ENCODE results near the gene FAM72A.
"Not testable (repeated sequence)": the region's sequence is repeated elsewhere in the genome, so short reads cannot be mapped to it uniquely, and the experiment has no call there.

Gene FAM72A

DNA sequence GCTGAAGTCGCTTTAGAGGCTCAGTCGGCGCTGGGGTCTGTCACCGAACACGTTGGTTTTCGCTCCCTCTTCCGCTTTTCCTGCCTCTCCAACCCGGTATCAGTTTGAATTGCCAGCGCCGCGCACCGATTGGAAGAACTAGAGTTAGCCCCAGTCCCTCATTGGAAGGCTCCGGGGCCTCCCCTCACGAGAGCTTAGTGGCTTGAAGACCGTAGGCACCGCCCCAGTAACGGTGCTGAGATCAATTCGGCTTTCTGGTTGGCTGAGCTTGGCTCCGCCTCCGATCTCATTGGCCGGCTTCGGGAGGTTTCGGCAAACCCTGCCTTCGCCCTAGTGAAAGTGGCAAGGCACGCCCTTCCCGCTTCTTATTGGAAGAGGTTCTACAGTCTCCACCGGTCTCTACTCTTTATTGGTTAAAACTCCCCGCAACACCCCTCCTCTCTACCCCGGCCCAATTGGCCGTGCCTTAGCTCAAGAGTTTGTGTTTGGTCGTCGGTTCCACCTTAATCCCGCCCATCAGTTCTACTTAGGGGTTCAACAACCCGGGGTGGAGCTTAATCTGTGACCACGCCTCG, at the start of gene FAM72A:
TSS of gene FAM72A (minus strand) at position 51 of the 575 bp plus-strand sequence. CDS start 814 bp downstream, outside the sequence.
- DNase-seq (ENCODE audit: low read depth) = peak; percentile 100

DNA sequence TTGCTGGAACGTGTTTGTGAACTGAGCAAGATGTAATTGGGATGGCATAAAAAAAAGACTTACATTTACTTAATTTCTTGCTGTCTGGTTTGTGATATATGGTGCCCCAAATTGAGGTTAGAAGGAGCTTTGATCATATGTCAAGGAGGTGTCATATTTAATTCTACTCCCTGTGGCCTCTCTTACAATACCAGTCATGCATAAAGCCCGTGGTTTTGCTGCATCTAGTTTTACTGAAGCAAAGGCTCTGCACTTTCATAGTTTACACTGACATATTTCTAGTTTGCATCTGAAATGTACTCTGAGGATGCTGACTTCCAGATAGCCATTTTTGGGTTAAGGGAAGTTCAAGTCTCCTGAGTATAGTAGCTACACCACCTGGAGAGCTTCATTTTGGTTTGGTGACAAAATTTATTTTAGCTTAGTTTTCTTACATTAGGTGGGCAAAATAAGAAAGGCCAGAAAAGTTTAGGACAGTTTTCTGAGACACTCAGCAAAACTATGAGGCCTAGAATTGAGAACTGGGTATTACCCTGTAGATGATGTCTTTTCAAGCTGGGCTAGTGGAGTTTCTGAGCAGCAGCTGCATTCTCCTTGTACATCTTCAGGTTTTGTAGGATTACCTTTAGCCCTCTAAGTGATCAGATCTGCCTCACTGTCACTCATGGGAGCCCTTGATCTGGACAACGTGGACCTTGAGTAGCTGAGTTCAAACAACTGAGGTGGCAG, 48.5 kb upstream of the FAM72A start:
- not testable (repeated sequence) for DNase-seq (ENCODE audit: low read depth)

GRCh38 chr1:206246129-206246886, 43.7 kb upstream of the FAM72A start:
- not testable (repeated sequence) for DNase-seq (ENCODE audit: low read depth)

DNA sequence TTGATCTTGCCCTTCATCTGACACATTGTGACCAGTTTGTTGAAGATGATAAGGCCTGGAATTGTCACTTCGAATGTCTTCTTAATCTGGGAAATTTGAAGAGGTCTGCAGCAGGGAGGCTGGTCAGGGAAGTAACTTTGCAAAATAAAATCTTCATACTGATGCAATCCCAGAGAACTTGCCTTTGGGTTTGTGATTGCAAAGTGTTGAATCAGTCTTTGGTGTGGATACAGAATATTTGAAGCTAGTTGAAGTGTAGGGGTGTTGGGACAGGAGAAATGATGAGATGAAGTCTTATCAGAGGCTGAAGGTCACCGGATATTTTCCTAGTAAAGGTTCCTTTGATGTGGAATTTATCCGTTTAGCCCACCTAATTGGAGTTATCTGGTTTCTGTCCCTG, 42.8 kb upstream of the FAM72A start:
- DNase-seq (ENCODE audit: low read depth) = not testable (repeated sequence)

- DNase-seq (ENCODE audit: low read depth) = not testable (repeated sequence)
Measured at GRCh38 chr1:206243335-206243734, 40.7 kb upstream of the FAM72A start.

DNA sequence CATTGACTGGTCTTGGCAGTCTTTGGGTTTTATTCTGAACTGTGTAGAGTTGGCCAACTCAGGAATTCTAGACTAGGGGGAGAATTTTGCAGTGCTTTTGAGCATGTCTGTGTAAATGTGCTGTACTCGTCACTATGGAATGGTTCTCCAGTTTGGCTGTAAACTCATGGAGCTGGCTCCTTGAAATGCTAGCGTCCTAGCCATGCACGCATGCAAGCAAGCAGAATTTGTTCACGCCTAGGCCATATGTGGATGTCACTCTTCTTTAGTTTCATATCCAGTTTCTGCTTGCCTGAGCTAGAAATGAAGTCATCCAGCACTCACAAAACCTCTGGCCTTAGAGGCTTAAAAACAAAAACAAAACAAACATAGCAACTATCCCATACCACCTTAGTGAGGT, 37.6 kb upstream of the FAM72A start:
- peak; percentile 2 for DNase-seq (ENCODE audit: low read depth)

- DNase-seq (ENCODE audit: low read depth) = not testable (repeated sequence)
Measured at GRCh38 chr1:206235190-206235589, 32.6 kb upstream of the FAM72A start.

- DNase-seq (ENCODE audit: low read depth) = not testable (repeated sequence)
Measured at GRCh38 chr1:206234189-206234916, 31.7 kb upstream of the FAM72A start.

DNA sequence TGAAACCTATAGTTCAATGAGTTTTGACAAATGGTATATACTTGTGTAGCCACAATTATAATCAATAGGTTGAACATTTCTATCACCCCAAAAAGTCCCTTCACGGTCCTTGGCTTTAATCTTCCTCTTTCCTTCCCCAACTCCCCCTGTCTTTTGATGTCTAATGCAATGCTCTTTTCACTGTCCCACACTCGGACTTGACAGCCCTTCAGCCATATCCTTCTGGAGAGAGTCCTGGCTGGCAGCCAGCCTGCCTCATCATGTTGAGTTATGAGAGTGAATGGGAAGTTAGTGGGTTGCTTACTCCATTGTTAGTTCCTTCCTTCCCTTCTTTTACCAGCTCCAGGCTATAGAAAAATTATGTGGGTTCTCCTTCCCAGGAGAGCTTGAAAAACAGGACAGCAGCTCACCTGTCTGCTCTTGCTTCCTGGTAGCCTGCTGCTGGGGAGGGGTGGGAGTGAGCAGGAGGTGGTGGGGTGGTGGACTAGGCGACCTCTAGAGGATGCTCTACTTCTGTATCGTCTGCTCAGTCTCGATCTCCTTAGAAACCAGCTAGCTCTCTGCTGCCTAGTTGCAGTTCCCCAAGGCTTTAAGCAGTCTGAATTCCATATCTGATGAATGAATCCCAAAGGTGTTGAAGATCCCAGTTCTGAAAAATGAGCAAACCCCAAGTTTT, 30.5 kb upstream of the FAM72A start:
- DNase-seq (ENCODE audit: low read depth) = not testable (repeated sequence)

GRCh38 chr1:206231989-206232388, 29.4 kb upstream of the FAM72A start:
- DNase-seq (ENCODE audit: low read depth) = peak; percentile 3

DNA sequence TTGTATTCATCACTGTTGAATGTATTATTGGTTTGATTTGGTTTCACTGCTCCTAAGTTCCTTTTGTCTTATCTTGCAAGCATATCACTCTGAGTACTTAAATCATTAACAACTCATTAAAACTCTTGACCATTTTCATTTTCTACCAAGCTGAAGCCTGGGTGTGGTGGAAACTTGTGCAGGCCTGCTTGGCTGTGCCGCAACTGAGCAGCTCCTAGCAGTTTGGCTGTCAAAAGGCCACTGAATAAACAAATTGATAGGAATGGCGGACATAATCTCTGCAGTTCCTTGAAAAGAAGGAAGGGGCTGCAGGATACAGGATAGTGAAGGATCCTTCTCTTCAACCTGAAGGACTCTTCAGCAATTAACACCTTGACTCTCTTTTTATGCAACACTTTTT, 26.6 kb upstream of the FAM72A start:
- not testable (repeated sequence) for DNase-seq (ENCODE audit: low read depth)

DNA sequence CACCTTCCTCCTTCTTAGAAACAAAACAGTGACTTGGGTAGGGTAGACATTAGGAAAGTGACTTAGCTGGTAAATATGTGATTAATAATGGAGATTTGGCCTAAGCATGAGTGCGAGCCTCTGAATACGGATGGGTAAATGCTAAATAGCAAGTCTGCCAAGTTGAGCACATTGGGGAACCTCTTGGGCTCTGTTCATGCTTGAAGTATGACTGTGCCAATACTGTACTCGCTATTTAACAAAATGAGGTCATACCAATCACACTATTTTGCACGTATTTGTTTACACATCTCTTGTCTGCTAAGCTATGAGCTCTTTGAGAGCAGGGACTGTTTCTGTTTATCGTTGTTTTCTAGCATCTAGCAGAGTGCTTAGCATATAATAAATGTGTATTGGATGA, 24.2 kb upstream of the FAM72A start:
- not testable (repeated sequence) for DNase-seq (ENCODE audit: low read depth)

DNA sequence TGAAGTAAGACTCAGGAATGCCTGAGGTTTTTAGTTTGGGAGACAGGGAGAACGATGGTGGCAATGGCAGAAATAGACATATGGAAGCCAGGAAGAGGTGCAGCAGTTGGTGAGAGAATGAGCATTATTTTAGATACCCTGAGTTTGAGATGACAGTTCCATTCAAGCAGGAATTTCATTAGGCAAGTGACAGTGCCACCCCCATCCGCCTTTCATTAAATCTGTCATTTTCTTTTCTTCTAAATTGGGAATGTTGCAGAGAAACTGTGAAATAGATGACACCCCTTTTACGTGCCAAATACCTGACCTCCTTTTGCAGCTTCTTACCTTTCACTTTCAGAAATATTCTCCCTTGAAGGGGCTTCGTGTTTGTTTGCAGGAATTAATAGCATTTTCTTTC, 22.7 kb upstream of the FAM72A start:
- DNase-seq (ENCODE audit: low read depth) = not testable (repeated sequence)

DNA sequence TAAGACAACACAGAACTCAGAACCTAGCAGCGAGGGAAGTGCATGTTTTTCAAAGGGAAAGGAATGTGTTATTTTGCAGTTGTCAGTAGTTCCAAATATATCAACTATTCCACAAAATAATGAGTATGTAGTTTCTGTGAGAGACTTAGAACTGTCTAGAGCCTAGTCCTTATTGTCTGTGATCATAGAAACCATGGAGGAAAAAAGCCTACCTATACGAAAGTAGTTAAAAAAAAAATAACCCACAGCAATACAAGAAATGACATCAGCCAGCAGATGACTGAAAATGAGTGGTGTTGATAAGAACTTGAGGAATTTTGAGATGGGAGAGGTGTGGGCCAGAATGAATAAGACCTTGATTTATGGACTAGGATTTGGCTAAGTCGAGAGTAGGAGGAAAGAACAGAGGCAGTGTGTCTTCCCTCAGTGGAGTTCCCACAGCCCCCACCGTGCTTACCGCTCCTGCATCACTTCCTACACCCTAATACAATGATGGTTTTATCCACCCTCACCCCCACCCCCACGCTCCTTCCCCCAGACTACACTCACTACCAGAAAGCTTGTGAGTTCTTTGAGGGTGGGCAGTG, 21.6 kb upstream of the FAM72A start:
- not testable (repeated sequence) for DNase-seq (ENCODE audit: low read depth)

GRCh38 chr1:206221585-206221984, 18.9 kb upstream of the FAM72A start:
- not testable (repeated sequence) for DNase-seq (ENCODE audit: low read depth)

GRCh38 chr1:206220332-206221000, 17.8 kb upstream of the FAM72A start:
- peak; percentile 14 for DNase-seq (ENCODE audit: low read depth)

GRCh38 chr1:206219514-206220331, 17.1 kb upstream of the FAM72A start:
- not testable (repeated sequence) for DNase-seq (ENCODE audit: low read depth)

DNA sequence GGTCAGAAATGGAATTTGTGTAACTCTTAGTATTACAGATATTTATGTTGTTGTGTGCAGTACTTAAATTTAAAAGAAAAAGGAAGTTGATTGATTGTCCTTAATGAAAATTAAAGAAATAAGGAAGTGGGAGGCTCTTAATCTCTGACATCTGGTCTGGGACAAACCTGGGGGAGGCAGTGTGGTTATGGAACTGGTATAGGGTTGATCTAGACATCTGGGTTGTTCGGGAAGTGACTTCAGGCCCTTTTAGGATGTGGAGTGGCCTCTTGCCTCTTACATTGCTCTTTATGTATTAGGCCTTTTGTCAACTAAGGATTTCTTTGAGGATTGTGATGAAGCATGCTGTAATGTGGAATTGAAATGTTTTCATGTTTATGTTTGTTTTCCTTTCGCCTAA, 16.1 kb upstream of the FAM72A start:
- DNase-seq (ENCODE audit: low read depth) = not testable (repeated sequence)

DNA sequence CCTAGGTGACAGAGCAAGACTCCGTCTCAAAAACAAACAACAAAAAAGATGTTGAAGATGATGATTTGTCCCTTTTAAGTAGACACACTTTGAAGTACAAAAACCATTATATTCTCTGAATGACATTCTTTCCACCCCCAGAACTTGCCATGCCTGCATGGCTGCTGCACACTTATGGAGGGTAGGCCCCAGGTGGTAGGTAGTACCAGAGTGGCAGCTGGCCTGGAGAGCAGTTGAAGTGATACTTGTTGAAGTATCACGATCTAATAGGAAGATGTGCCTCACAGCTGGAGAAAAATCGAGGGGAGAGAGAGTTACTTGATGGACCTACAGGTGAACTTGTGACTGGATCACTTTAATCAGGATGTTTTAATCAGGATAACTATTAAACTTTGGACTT, 15.6 kb upstream of the FAM72A start:
- not testable (repeated sequence) for DNase-seq (ENCODE audit: low read depth)
